GM19099 (cell line): ENCODE results near the gene ANKRD33B.

Experiments used
- POLR2A ChIP-seq: IDR thresholded peaks from 3 replicates; pipeline ENCODE4 v1.6.1; 2011; ENCODE audit warnings: low read depth; ENCODE audit not compliant: insufficient read length; ENCODE audit errors: extremely low read depth

The ANKRD33B gene

DNA sequence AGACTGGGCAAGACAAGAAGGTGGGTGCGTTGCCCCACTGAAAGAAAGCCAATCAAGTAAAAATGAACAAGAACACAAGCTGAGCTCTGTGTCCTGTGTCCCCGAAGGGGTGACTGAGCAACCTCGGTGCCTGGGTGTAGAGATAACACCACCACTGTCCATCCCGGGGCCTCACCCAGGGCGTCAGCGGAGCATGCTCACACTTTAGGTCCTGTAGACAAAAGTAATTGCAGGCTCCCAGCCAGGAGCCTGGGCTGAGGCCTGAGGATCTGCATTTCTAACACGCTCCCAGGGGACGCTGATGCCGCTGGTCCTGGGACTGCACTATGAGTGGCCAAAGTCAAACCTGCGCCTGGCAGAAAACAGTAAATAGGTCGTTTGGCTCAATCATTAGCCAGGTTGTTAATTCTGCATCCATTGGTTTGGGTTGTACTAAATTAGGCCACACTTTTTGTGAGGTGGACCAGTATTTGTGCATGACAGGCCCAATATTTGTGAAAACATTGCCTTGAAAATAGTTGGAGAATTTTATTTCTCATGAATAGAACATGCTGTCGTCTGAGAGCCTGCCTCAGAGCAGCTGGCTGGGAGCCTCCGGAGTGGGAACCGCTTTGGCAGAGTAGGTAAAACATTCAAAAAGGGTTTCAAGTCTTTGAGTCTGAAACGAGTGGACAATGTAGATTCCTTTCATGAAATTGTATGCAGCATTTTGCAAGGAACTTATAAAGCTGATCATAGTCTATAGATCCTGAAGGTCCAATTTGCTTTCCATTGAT, 38.3 kb downstream of the ANKRD33B start:
- no peak for TF ChIP-seq POLR2A

GRCh38 chr5:10604975-10605374, 41.1 kb downstream of the ANKRD33B start:
- TF ChIP-seq POLR2A = no peak

GRCh38 chr5:10607023-10607665, 43.3 kb downstream of the ANKRD33B start:
- TF ChIP-seq POLR2A = no peak

DNA sequence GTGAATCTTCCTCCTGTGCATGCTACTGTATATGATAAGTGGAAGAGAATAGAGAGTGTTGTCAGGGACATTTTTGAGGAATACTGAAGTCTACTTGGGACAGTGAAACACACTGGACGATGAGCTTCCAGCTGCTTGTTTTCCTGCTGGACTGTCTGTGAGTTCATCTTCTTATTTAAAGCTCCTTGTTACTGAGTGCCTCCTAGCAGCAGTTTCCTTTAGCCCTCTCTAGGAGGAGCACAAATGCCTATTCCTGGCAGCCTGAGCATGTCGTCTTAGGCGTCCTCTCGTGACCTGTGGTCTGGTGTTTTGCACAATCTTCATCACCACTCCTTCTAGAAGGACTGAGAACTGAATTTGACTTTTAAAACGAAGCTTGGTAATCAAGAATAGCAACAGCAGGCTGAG, 43.8 kb downstream of the ANKRD33B start:
- TF ChIP-seq POLR2A = no peak

DNA sequence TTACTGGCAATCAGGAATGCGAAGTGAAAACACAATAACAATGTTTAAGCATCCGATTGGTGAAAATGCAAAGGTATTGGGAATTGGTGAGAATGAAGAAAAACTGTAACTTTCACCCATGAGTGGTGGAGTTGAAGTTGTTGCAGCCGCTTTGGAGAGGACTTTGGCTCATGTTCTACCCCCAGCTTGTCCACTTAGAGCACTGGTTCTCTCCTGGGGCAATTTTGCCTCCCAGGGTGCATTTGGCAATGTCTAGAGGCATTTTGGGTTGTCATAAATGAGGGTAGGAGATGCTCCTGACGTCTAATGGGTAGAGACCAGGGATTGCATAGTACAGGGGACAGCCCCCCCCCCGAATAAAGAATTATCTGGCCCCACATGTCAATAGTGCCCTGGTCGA, 46.2 kb downstream of the ANKRD33B start:
- TF ChIP-seq POLR2A = no peak

DNA sequence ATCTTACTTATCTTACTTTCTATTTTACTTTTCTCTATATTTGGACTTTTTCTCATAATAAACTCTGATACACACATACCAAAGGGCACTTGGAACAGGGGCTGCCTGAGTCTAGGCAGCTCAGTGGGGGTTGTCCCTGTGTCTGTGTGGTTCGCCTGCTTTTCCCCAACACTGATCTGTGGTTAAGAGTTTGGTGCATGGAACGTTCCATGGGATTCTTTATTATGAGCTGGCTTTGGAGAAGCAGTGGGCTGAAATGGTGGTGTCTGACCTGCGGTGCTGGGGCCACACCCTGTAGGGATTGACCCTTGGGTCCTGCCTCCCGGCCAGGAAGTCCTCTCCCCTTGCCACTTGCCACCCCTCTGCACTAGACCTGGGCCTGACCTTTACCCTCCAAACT, 47.4 kb downstream of the ANKRD33B start:
- no peak for TF ChIP-seq POLR2A

DNA sequence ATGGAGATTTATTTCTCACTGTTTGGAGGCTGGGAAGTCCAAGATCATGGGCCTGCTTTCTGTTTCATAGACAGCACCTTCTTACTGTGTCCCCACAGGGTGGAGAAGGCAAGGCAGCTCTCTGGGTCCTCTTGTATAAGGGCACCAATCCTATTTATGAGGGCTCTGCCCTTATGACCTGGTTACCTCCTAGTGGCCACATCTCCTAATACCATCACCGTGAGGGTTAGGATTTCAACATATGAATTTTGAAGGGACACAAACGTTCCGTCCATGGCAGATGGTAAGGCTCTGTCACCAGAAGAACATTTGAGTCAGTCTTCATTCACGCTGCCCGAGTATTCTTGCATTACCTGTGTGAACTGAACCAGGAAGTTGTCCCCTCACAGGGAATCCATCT, 48.4 kb downstream of the ANKRD33B start:
- TF ChIP-seq POLR2A = no peak

DNA sequence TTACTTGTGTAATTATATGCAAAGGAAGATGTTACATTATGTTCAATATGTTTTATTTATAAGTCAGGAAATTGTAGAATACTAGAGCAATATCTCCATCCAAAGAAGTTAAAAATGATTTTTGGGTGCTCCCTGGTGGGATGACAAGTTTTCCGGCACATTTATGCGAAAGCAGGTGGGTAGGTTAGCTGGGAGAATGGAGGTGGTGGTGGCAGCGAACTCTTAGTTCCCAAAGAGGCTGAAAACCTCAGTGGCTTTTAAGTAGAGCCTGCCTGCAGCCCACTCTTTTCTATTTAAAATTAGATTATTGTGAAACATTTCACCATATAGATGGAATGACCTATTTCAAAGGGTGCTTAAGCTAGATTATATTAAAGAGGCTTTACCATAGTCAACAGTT, 51.8 kb downstream of the ANKRD33B start:
- no peak for TF ChIP-seq POLR2A

DNA sequence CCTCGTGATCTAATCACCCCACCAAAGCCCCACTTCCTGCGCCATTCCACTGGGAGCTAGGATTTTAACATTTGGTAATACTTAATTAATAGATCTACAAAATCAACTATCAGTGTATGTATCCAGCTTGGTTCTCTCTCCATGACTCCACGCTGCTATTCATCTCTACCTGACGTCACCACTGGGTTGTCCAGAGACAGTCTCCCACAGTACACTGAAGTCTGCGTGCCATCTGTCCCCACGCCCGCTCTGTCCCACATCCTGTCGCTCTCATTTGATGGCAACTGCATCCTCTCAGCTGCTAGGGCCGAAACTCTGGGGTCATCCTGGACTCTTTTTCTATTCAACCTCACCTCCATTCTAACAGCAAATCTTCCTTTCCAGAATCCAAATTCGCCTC, 53.2 kb downstream of the ANKRD33B start:
- TF ChIP-seq POLR2A = no peak

- TF ChIP-seq POLR2A = no peak
Observed at GRCh38 chr5:10618311-10618710, 54.4 kb downstream of the ANKRD33B start.

DNA sequence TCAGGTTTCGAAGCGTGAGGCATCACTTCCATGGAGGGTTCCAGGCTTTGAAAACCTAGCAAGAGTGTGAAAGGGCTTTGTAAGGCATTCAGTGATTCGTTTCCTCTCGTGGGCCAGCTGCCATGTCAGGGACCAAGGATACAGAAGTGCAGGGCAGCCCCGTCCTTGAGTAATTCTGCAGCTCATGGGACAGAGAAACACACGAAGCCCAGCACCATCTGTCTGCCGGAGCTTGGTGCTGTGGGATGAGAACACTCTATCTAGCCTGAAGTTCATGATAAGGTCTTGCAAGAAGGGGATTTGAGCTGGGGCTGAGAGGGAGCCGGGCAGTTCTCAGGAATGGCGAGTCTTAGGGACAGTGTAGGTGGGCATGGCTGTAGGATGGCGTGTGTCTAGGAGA, 55.8 kb downstream of the ANKRD33B start:
- TF ChIP-seq POLR2A = no peak

DNA sequence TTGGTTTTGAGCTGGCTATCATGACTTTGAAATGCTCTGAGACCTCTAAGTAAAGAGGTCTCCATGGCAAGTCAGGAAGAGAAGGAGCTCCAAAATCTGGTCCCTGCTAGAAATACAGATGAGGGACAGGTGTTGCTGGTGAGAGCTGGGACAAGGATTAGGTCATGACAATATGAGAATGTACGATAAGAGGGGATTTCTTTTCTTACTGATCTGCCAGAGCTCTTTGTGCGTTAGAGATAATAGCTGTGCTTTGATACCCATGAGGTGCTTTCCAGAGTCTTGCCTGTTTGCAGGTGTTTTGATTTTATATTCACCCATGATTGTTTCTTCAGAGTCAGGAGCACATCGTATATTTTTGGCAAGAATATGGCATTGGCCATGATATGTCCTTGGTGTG, 56.5 kb downstream of the ANKRD33B start:
- TF ChIP-seq POLR2A = no peak

- no peak for TF ChIP-seq POLR2A
Observed at GRCh38 chr5:10621832-10622231, 58.0 kb downstream of the ANKRD33B start.

- TF ChIP-seq POLR2A = no peak
Observed at GRCh38 chr5:10622810-10623209, 58.9 kb downstream of the ANKRD33B start.

GRCh38 chr5:10623305-10623910, 59.5 kb downstream of the ANKRD33B start:
- TF ChIP-seq POLR2A = no peak

GRCh38 chr5:10624206-10624605, 60.3 kb downstream of the ANKRD33B start:
- TF ChIP-seq POLR2A = no peak
